Measurements from ENCODE around the gene TMEM94. TPM values are rescaled to one million over a fixed set of nuclear protein-coding genes. Genes with fewer than 3 reads are reported as not detected.

The TMEM94 gene
- total and polyA plus RNA-seq, 2 of the 4 experiments (the other 2 are of a cell fraction): 8.4 to 64.7 TPM

DNA sequence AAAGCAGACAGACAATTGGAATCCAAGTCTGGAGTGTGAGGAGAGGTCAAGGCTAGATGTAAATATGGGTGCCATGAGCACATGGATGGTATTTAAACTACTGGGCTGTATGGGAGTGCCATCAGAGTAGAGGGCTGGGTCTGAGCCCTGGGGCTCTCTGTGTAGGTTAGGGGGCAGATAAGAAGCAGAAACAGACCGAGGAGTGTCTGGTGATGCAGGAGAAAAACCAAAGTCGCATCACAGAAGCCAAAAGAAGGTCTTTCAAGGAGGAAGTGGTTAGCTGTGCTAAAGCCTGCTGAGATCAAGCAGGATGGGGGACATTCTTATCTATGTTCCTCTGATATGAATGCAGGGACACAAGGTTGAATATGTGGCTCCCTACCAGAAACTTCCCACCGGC lies 61.8 kb downstream of the TMEM94 start:
- BruUV-seq (replicated peaks): no TSS peak
- no peak for TF ChIP-seq MAFK (IDR thresholded peaks at IDR 0.05; ENCODE audit: low read depth, low read length)
- TF ChIP-seq RAD21 (IDR thresholded peaks at IDR 0.05; ENCODE audit: low read length): no peak
- TF ChIP-seq, protein P1, sequence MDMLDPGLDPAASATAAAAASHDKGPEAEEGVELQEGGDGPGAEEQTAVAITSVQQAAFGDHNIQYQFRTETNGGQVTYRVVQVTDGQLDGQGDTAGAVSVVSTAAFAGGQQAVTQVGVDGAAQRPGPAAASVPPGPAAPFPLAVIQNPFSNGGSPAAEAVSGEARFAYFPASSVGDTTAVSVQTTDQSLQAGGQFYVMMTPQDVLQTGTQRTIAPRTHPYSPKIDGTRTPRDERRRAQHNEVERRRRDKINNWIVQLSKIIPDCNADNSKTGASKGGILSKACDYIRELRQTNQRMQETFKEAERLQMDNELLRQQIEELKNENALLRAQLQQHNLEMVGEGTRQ (IDR thresholded peaks at IDR 0.05; ENCODE audit: low read depth, low read length): no peak
- TF ChIP-seq POLR2A (IDR thresholded peaks at IDR 0.05; ENCODE audit: low read depth, low read length): no peak
- TF ChIP-seq, protein P2, sequence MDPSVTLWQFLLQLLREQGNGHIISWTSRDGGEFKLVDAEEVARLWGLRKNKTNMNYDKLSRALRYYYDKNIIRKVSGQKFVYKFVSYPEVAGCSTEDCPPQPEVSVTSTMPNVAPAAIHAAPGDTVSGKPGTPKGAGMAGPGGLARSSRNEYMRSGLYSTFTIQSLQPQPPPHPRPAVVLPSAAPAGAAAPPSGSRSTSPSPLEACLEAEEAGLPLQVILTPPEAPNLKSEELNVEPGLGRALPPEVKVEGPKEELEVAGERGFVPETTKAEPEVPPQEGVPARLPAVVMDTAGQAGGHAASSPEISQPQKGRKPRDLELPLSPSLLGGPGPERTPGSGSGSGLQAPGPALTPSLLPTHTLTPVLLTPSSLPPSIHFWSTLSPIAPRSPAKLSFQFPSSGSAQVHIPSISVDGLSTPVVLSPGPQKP (IDR thresholded peaks at IDR 0.05; ENCODE audit: borderline replicate concordance, low read depth, low read length): no peak
- no peak for TF ChIP-seq MAZ (IDR thresholded peaks at IDR 0.05; ENCODE audit: borderline replicate concordance, low read depth, low read length)
- TF ChIP-seq MXI1 (IDR thresholded peaks at IDR 0.05; ENCODE audit: borderline replicate concordance, low read depth, low read length): no peak
- TF ChIP-seq RCOR1 (IDR thresholded peaks at IDR 0.05; ENCODE audit: insufficient replicate concordance, low read length): no peak
- no peak for TF ChIP-seq SMC3 (IDR thresholded peaks at IDR 0.05; ENCODE audit: low read depth, low read length)
- TF ChIP-seq RFX5 (IDR thresholded peaks at IDR 0.05; ENCODE audit: low read depth, low read length): no peak
- TF ChIP-seq FOS (IDR thresholded peaks at IDR 0.05; ENCODE audit: low read depth, low read length): no peak
- TF ChIP-seq NFE2L2 (IDR thresholded peaks at IDR 0.05; ENCODE audit: low read depth, low read length): no peak
- TF ChIP-seq CEBPB (IDR thresholded peaks at IDR 0.05; ENCODE audit: low read depth, low read length): no peak
- TF ChIP-seq BHLHE40 (IDR thresholded peaks at IDR 0.05; ENCODE audit: low read depth, low read length): no peak
- no peak for TF ChIP-seq CHD1 (IDR thresholded peaks at IDR 0.05; ENCODE audit: low read depth, low read length)
- TF ChIP-seq, protein P3, sequence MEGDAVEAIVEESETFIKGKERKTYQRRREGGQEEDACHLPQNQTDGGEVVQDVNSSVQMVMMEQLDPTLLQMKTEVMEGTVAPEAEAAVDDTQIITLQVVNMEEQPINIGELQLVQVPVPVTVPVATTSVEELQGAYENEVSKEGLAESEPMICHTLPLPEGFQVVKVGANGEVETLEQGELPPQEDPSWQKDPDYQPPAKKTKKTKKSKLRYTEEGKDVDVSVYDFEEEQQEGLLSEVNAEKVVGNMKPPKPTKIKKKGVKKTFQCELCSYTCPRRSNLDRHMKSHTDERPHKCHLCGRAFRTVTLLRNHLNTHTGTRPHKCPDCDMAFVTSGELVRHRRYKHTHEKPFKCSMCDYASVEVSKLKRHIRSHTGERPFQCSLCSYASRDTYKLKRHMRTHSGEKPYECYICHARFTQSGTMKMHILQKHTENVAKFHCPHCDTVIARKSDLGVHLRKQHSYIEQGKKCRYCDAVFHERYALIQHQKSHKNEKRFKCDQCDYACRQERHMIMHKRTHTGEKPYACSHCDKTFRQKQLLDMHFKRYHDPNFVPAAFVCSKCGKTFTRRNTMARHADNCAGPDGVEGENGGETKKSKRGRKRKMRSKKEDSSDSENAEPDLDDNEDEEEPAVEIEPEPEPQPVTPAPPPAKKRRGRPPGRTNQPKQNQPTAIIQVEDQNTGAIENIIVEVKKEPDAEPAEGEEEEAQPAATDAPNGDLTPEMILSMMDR (conservative IDR thresholded peaks at IDR 0.05; ENCODE audit: low read depth, low read length): no peak
- Histone ChIP-seq H3K9me1 (ENCODE audit: insufficient read depth, low read length) (peaks cover 8% of the 10 kb centered on the region; the same call in 1 of the 2 replicates), H2AFZ (replicated peaks; ENCODE audit: low read length, poor library complexity) (no peak overlapping the region), H2BK5ac (ENCODE audit: low read depth, low read length, poor library complexity, severe bottlenecking) (no peak overlapping the region), H4K91ac (ENCODE audit: insufficient read depth, low read depth, low read length) (no peak overlapping the region), H3K36me3 (ENCODE audit: control insufficient read depth, insufficient read depth, low read length) (peaks cover 7% of the 10 kb centered on the region; the same call in 1 of the 2 replicates), H3K79me1 (ENCODE audit: low read depth in 1 of 2, low read length in 2 of 2) (peaks cover 21 to 34% of the 10 kb centered on the region in 2 experiments), H3K4me1 (ENCODE audit: control insufficient read depth, insufficient read depth, low read length) (0 out of 2 replicates have a peak, but pooled peaks cover 4% of the 10 kb centered on the region), H3K27ac (ENCODE audit: insufficient read depth, low read length) (no peak overlapping the region), H2AK5ac (ENCODE audit: low read depth, low read length) (no peak overlapping the region), H3K27me3 (ENCODE audit: control insufficient read depth, insufficient read depth, low read length) (no peaks in the 10 kb centered on the region), H3K4me3 (ENCODE audit: insufficient read depth, low read depth, low read length) (no peak overlapping the region), H3K23ac (ENCODE audit: low read depth, low read length) (no peak overlapping the region), H3K4me2 (ENCODE audit: low read depth, low read length) (no peak overlapping the region), H3K56ac (ENCODE audit: extremely low read depth, insufficient read depth, low read length) (no peak overlapping the region), H3K14ac (replicated peaks; ENCODE audit: low read depth, low read length) (no peak overlapping the region), H4K20me1 (ENCODE audit: insufficient read depth, low read length) (peaks cover 14% of the 10 kb centered on the region), H2AK9ac (replicated peaks; ENCODE audit: low read depth, low read length, poor library complexity) (no peak overlapping the region), H3K18ac (ENCODE audit: low read depth, low read length) (no peak overlapping the region), H2BK120ac (ENCODE audit: low read depth, low read length) (no peak overlapping the region), H3K4ac (ENCODE audit: low read depth, low read length) (no peak overlapping the region), H4K5ac (ENCODE audit: low read depth, low read length) (no peak overlapping the region), H4K8ac (ENCODE audit: low read depth in 2 of 2, low read length in 2 of 2) (no peak overlapping the region), H3K9me3 (ENCODE audit: control insufficient read depth, insufficient read depth, low read length) (no peaks in the 10 kb centered on the region), H2BK20ac (ENCODE audit: low read depth, low read length) (no peak overlapping the region), H2BK15ac (ENCODE audit: low read depth, low read length) (no peak overlapping the region), H3K9ac (ENCODE audit: low read depth, low read length) (no peak overlapping the region)
- WGBS, 2 experiments (ENCODE audit: extremely low coverage in 2 of 2, insufficient read length in 1 of 2): no CpG with 5 or more reads among the region's 3 CpGs
- CTCF ChIA-PET: interaction anchor here (0.9 kb wide), 1 partner anchor 230 kb away, joined by 3 read pairs; no protein-coding TSS in a partner anchor
- intact Hi-C loops (cut with micrococcal nuclease): loop anchor here (5.0 to 10.0 kb wide), 3 partner anchors 114 to 243 kb away; partner anchors contain the start of genes MIF4GD and SMIM5
- no peak for DNase-seq
- in situ Hi-C loops (cut with MboI; ENCODE audit: low sequenced_read_pairs): no loop called here
- POLR2A ChIA-PET (ENCODE audit: unreplicated experiment): interaction anchor here (0.5 to 0.7 kb wide), 2 partner anchors 67 to 592 kb away, joined by 3 to 4 read pairs; no protein-coding TSS in a partner anchor
- ATAC-seq (ENCODE audit: low read depth): no peak
- dilution Hi-C loops (cut with HindIII; ENCODE audit: low sequenced_read_pairs, unreplicated experiment): no loop called here

Data from IMR-90 (cell line).